Limb (tissue), 2 donors: Measurements from ENCODE around the gene LHX8.
"Not testable (repeated sequence)": the region's sequence is repeated elsewhere in the genome, so short reads cannot be mapped to it uniquely, and the experiment has no call there.

Experiments
- DNase-seq, 2 donors: peaks; one replicate each; pipeline ENCODE4 v3.0.0-alpha.2; 2016; ENCODE audit errors: extremely low spot score in 2 of 2

LHX8 gene

GRCh38 chr1:75133750-75134646 is at the start of gene LHX8:
LHX8 (plus strand) TSS chr1:75134388; CDS start chr1:75136615, 2,227 bp downstream.
- peak in 1 of 2 donors; percentile 65 for DNase-seq

- DNase-seq = no peak
Observed at GRCh38 chr1:75085931-75086330, 48.3 kb upstream of the LHX8 start.

- DNase-seq = no peak
Observed at GRCh38 chr1:75087278-75087677, 46.9 kb upstream of the LHX8 start.

GRCh38 chr1:75092141-75092540 is 42.0 kb upstream of the LHX8 start:
- no peak for DNase-seq

GRCh38 chr1:75097654-75098053 is 36.5 kb upstream of the LHX8 start:
- peak; percentile 45 to 57 for DNase-seq

GRCh38 chr1:75099581-75099980 is 34.6 kb upstream of the LHX8 start:
- DNase-seq = no peak

GRCh38 chr1:75100481-75101092 is 33.6 kb upstream of the LHX8 start:
- no peak for DNase-seq

GRCh38 chr1:75112362-75112951 is 21.7 kb upstream of the LHX8 start:
- DNase-seq = not testable (repeated sequence)

- DNase-seq = no peak
Observed at GRCh38 chr1:75115654-75116053, 18.5 kb upstream of the LHX8 start.

GRCh38 chr1:75123756-75124155 is 10.4 kb upstream of the LHX8 start:
- no peak for DNase-seq

- peak in 1 of 2 donors; percentile 49 for DNase-seq
Observed at GRCh38 chr1:75124510-75124909, 9.7 kb upstream of the LHX8 start.

- peak in 1 of 2 donors; percentile 53 for DNase-seq
Observed at GRCh38 chr1:75125161-75125726, 8.9 kb upstream of the LHX8 start.

GRCh38 chr1:75126611-75127101 is 7.5 kb upstream of the LHX8 start:
- no peak for DNase-seq

GRCh38 chr1:75127916-75128717 is 6.1 kb upstream of the LHX8 start:
- peak in 1 of 2 donors; percentile 36 for DNase-seq

- peak in 1 of 2 donors; percentile 34 for DNase-seq
Observed at GRCh38 chr1:75129660-75129982, 4.6 kb upstream of the LHX8 start.

- DNase-seq = peak in 1 of 2 donors; percentile 56
Observed at GRCh38 chr1:75129983-75130789, 4.0 kb upstream of the LHX8 start.

GRCh38 chr1:75130865-75131564 is 3.2 kb upstream of the LHX8 start:
- DNase-seq = peak in 1 of 2 donors; percentile 49

- peak in 1 of 2 donors; percentile 53 for DNase-seq
Observed at GRCh38 chr1:75131565-75132241, 2.5 kb upstream of the LHX8 start.

- peak in 1 of 2 donors; percentile 57 for DNase-seq
Observed at GRCh38 chr1:75132242-75132811, 1.9 kb upstream of the LHX8 start.
